WTC11 (cell line): ENCODE measurements around the gene SRSF1.

Experiments used
- CTCF ChIP-seq: fragments of 200-600 bp; IDR thresholded peaks from 2 replicates; pipeline ENCODE4 v1.8.0; 2022; ENCODE audit warnings: antibody characterized with exemption
- MAX ChIP-seq: sonication (generic); formaldehyde crosslinking; IDR thresholded peaks from 2 replicates; pipeline ENCODE4 v1.8.0; 2022; ENCODE audit warnings: mild to moderate bottlenecking, missing genetic modification reagents
- NR1H2 ChIP-seq: sonication (generic); formaldehyde crosslinking; IDR thresholded peaks from 2 replicates; pipeline ENCODE4 v1.9.0; 2021; ENCODE audit warnings: mild to moderate bottlenecking, moderate library complexity, missing genetic modification reagents
- NR2C2 ChIP-seq: sonication (generic); formaldehyde crosslinking; IDR thresholded peaks from 2 replicates; pipeline ENCODE4 v1.8.0; 2022; ENCODE audit warnings: mild to moderate bottlenecking, missing genetic modification reagents
- NR3C1 ChIP-seq: sonication (generic); formaldehyde crosslinking; conservative IDR thresholded peaks from 2 replicates; pipeline ENCODE4 v1.8.1; 2023; ENCODE audit warnings: low read depth, mild to moderate bottlenecking, missing genetic modification reagents
- SMAD4 ChIP-seq: sonication (generic); formaldehyde crosslinking; IDR thresholded peaks from 2 replicates; pipeline ENCODE4 v1.8.0; 2022; ENCODE audit warnings: mild to moderate bottlenecking, missing genetic modification reagents
- ZNF121 ChIP-seq: sonication (generic); formaldehyde crosslinking; IDR thresholded peaks from 2 replicates; pipeline ENCODE4 v1.8.0; 2023; ENCODE audit warnings: missing genetic modification reagents
- ZNF317 ChIP-seq: sonication (generic); formaldehyde crosslinking; IDR thresholded peaks from 2 replicates; pipeline ENCODE4 v1.8.1; 2023; ENCODE audit warnings: low read depth, mild to moderate bottlenecking, moderate library complexity, missing genetic modification reagents, borderline replicate concordance
- TF ChIP-seq, protein P1 (sequence below): sonication (generic); formaldehyde crosslinking; IDR thresholded peaks from 2 replicates; pipeline ENCODE4 v1.8.1; 2023; ENCODE audit warnings: mild to moderate bottlenecking, moderate library complexity, missing genetic modification reagents
- TF ChIP-seq, protein P2 (sequence below): sonication (generic); formaldehyde crosslinking; IDR thresholded peaks from 2 replicates; pipeline ENCODE4 v1.8.1; 2022; ENCODE audit warnings: low read depth, missing genetic modification reagents, borderline replicate concordance

GRCh38 chr17:58028578-58028977 is 21.5 kb upstream of the SRSF1 start:
- no peak for TF ChIP-seq CTCF
- no peak for TF ChIP-seq NR1H2 (CRISPR knock-in tag)
- no peak for TF ChIP-seq ZNF317 (CRISPR knock-in tag)
- TF ChIP-seq SMAD4 (CRISPR knock-in tag): no peak
- TF ChIP-seq ZNF121 (CRISPR knock-in tag): no peak
- no peak for TF ChIP-seq NR3C1 (CRISPR knock-in tag)
- no peak for TF ChIP-seq MAX (CRISPR knock-in tag)
- TF ChIP-seq, protein P1, sequence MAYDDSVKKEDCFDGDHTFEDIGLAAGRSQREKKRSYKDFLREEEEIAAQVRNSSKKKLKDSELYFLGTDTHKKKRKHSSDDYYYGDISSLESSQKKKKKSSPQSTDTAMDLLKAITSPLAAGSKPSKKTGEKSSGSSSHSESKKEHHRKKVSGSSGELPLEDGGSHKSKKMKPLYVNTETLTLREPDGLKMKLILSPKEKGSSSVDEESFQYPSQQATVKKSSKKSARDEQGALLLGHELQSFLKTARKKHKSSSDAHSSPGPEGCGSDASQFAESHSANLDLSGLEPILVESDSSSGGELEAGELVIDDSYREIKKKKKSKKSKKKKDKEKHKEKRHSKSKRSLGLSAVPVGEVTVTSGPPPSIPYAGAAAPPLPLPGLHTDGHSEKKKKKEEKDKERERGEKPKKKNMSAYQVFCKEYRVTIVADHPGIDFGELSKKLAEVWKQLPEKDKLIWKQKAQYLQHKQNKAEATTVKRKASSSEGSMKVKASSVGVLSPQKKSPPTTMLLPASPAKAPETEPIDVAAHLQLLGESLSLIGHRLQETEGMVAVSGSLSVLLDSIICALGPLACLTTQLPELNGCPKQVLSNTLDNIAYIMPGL (CRISPR knock-in tag): no peak
- TF ChIP-seq, protein P2, sequence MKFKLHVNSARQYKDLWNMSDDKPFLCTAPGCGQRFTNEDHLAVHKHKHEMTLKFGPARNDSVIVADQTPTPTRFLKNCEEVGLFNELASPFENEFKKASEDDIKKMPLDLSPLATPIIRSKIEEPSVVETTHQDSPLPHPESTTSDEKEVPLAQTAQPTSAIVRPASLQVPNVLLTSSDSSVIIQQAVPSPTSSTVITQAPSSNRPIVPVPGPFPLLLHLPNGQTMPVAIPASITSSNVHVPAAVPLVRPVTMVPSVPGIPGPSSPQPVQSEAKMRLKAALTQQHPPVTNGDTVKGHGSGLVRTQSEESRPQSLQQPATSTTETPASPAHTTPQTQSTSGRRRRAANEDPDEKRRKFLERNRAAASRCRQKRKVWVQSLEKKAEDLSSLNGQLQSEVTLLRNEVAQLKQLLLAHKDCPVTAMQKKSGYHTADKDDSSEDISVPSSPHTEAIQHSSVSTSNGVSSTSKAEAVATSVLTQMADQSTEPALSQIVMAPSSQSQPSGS (CRISPR knock-in tag): no peak
- no peak for TF ChIP-seq NR2C2 (CRISPR knock-in tag)
